Nasal cavity respiratory epithelium epithelial cell of viscerocranial mucosa (primary cell): ENCODE data around the gene ETNK1. TPM values are rescaled to one million over a fixed set of nuclear protein-coding genes. Genes with fewer than 3 reads are reported as not detected.

Experiments
- total RNA-seq: library from RNA; depleted of rRNA; stranded (reverse); fragments of >200 nt; gene quantifications from 2 replicates; pipeline ENCODE4 v1.2.3, GENCODE V29; 2014

Gene ETNK1, protein sequence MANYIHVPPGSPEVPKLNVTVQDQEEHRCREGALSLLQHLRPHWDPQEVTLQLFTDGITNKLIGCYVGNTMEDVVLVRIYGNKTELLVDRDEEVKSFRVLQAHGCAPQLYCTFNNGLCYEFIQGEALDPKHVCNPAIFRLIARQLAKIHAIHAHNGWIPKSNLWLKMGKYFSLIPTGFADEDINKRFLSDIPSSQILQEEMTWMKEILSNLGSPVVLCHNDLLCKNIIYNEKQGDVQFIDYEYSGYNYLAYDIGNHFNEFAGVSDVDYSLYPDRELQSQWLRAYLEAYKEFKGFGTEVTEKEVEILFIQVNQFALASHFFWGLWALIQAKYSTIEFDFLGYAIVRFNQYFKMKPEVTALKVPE
- 13.7 and 30.5 TPM in 2 replicates for total RNA-seq

DNA sequence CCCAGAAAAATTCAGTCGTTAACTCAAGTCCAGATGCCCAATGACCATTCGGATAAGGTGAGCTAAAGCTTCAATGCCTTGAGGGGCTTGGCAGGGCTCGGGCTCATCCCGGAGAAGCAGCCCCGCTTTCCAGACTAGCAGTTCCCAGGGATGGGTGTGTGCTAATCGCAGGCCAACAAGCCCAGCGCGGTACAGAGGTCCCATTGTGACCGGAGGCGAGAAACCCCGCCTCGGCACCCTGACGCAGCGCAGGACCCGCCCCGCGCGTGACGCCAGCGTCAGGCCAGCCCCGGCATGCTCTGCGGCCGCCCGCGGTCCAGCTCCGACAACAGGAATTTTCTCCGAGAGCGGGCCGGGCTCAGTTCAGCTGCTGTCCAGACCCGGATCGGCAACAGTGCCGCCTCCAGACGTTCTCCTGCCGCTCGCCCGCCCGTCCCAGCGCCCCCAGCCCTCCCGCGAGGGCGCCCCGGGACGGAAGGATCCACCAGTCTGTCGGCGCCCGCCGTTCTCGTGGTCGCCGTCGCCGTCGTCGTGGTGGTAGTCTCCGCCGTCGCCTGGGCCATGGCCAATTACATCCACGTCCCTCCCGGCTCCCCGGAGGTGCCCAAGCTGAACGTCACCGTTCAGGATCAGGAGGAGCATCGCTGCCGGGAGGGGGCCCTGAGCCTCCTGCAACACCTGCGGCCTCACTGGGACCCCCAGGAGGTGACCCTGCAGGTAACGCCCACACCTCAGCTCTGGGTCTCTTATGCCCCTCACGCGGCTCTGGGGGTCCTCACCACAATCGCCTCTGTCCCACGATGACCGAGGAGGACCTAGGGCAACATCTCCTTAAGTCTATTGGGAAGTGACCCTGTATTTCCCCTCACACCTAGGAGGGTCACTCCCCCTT, at the start of gene ETNK1:
Gene ETNK1 (plus strand): TSS at position 302 of the 892 bp plus-strand sequence. CDS start 260 bp downstream, at position 562.

Other genes with a start within 250 kb of the ETNK1 start
- 14.7 and 16.2 TPM in 2 replicates for gene C2CD5, start 80.6 kb upstream of the ETNK1 start, total RNA-seq